ENCODE results near the gene KCNQ4. TPM values are rescaled to one million over a fixed set of nuclear protein-coding genes. Genes with fewer than 3 reads are reported as not detected.
A peak's percentile ranks its signal among the peaks of the same experiment; 100 is the strongest.

Gene KCNQ4
- total RNA-seq, 1 experiment from 2014 or later, result 1.4 TPM

- no peaks in the 10 kb centered on the region for H3K23me2 ChIP-seq (ENCODE audit: insufficient read length, low read depth, low read length, poor library complexity, severe bottlenecking)
- no peak for DNase-seq
- H3K14ac ChIP-seq (ENCODE audit: insufficient read depth, low read length), result no peak overlapping the region
- Mint-ChIP-seq H3K4me1 (no peaks in the 10 kb centered on the region), H3K27me3 (ENCODE audit: low read depth) (no peaks in the 10 kb centered on the region), H3K27ac (peak overlapping the region in 1 of 3 experiments; percentile 87; a peak in 1 of 7 replicates), H3K9me3 (no peaks in the 10 kb centered on the region), H3K36me3 (ENCODE audit: insufficient read depth in 1 of 3, low read depth in 3 of 3) (peaks cover 38 to 85% (median 67%) of the 10 kb centered on the region in 3 experiments; a peak in 6 of 7 replicates), H3K4me3 (no peak overlapping the region)
- H3K23ac ChIP-seq (ENCODE audit: insufficient read length, low read depth, low read length), result no peak overlapping the region
- no peak overlapping the region for H2BK15ac ChIP-seq (ENCODE audit: low read depth, low read length)
- H4K91ac ChIP-seq (ENCODE audit: insufficient read length, low read depth, low read length), result no peak overlapping the region
- H2BK12ac ChIP-seq (ENCODE audit: insufficient read length, low read depth, low read length), result no peak overlapping the region
- no peak overlapping the region for H3T11ph ChIP-seq (ENCODE audit: low read length)
- H4K8ac ChIP-seq (replicated peaks; ENCODE audit: insufficient read length, low read depth, low read length), result no peak overlapping the region
- no peak overlapping the region for H2AK5ac ChIP-seq (ENCODE audit: insufficient read length, low read length)
- no peak for TF ChIP-seq CTCF (conservative IDR thresholded peaks at IDR 0.05)
- no peak overlapping the region for H3K9ac ChIP-seq (ENCODE audit: extremely low read depth, insufficient read length, low read length)
- H3K18ac ChIP-seq (ENCODE audit: insufficient read length, low read depth, low read length), result no peak overlapping the region
- H3K27me3 ChIP-seq (ENCODE audit: insufficient read depth, low read length), result no peaks in the 10 kb centered on the region
- H3K56ac ChIP-seq (ENCODE audit: insufficient read length, low read depth, low read length), result no peak overlapping the region
- H4K20me1 ChIP-seq (ENCODE audit: control insufficient read depth, insufficient read depth, insufficient read length), result no peaks in the 10 kb centered on the region
- H2AFZ ChIP-seq (ENCODE audit: low read length), result no peak overlapping the region
- H3K4me1 ChIP-seq (ENCODE audit: insufficient read depth, low read length), result no peaks in the 10 kb centered on the region
- H2BK20ac ChIP-seq (ENCODE audit: low read depth, low read length, poor library complexity, severe bottlenecking), result no peak overlapping the region
- no peak overlapping the region for H2BK5ac ChIP-seq (ENCODE audit: insufficient read length, low read length)
- no CpG with 5 or more reads among the region's 7 CpGs for WGBS (ENCODE audit: extremely low coverage, insufficient read length, low lambda C conversion rate)
- H3K4ac ChIP-seq (ENCODE audit: low read depth, low read length), result no peak overlapping the region
- no peaks in the 10 kb centered on the region for H3K79me1 ChIP-seq (ENCODE audit: insufficient read depth, low read depth, low read length, poor library complexity, severe bottlenecking)
- H2BK120ac ChIP-seq (ENCODE audit: low read depth, low read length, poor library complexity, severe bottlenecking), result no peak overlapping the region
- H4K5ac ChIP-seq (ENCODE audit: insufficient read length, low read depth, low read length), result no peak overlapping the region
- no peak overlapping the region for H3K4me2 ChIP-seq (ENCODE audit: insufficient read depth, insufficient read length, low read length)
- H3K27ac ChIP-seq (ENCODE audit: insufficient read length, low read depth, low read length), result no peak overlapping the region
- H3K9me3 ChIP-seq (ENCODE audit: control insufficient read depth, low read depth, low read length), result no peaks in the 10 kb centered on the region
- H3K79me2 ChIP-seq (ENCODE audit: insufficient read depth, low read length), result no peaks in the 10 kb centered on the region
These were observed 21.3 kb upstream of the KCNQ4 start for GRCh38 chr1:40762144-40762923.
